Astrocyte (in vitro differentiated cells and primary cell): ENCODE measurements around the gene CKMT2.

ENCODE experiments used
- EZH2 ChIP-seq: IDR thresholded peaks from 2 replicates; pipeline ENCODE4 v1.6.1; 2012; ENCODE audit warnings: mild to moderate bottlenecking, low read length, inconsistent platforms; ENCODE audit not compliant: insufficient read depth
- TF ChIP-seq, protein P1 (sequence below): IDR thresholded peaks from 2 replicates; pipeline ENCODE4 v1.5.1; 2011; ENCODE audit warnings: low read depth, mild to moderate bottlenecking, inconsistent platforms, low read length, moderate library complexity; ENCODE audit not compliant: insufficient read depth

DNA sequence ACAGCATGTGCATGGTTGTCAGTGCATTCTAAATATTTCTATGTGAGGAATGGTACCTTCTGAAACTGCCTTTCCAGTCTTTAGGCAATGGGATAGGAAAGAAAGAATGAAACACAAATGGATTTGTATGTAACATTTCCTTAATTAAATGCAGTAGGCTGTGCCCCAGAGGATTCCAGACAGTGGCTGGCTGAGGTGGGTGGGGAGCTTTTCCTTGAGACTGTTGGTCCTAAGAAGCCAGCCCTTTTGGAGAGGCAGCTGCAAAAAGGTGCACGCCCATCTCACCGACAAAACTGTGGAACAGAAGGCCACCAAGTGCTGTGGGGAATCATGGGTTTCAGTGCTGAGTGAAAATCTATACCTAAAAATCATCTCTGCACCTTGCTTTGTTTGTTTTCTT is 6.8 kb upstream of the CKMT2 start:
- TF ChIP-seq EZH2, result no peak
- TF ChIP-seq, protein P1, sequence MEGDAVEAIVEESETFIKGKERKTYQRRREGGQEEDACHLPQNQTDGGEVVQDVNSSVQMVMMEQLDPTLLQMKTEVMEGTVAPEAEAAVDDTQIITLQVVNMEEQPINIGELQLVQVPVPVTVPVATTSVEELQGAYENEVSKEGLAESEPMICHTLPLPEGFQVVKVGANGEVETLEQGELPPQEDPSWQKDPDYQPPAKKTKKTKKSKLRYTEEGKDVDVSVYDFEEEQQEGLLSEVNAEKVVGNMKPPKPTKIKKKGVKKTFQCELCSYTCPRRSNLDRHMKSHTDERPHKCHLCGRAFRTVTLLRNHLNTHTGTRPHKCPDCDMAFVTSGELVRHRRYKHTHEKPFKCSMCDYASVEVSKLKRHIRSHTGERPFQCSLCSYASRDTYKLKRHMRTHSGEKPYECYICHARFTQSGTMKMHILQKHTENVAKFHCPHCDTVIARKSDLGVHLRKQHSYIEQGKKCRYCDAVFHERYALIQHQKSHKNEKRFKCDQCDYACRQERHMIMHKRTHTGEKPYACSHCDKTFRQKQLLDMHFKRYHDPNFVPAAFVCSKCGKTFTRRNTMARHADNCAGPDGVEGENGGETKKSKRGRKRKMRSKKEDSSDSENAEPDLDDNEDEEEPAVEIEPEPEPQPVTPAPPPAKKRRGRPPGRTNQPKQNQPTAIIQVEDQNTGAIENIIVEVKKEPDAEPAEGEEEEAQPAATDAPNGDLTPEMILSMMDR, result no peak
